Keratinocyte (primary cell): ENCODE measurements around the gene C19orf47.

Experiments used
- EZH2 ChIP-seq: IDR thresholded peaks from one replicate; pipeline ENCODE4 v1.6.1; 2012; ENCODE audit warnings: inconsistent platforms, mild to moderate bottlenecking, low read length, moderate library complexity
- TF ChIP-seq, protein P1 (sequence below), 3 experiments: IDR thresholded peaks in 1 of 3; conservative IDR thresholded peaks in 1 of 3; optimal IDR thresholded peaks in 1 of 3; 2 replicates in 2 of 3; 3 replicates in 1 of 3; pipeline versions ENCODE3 to v1.5.1; 2011; ENCODE audit warnings: low read length in 3 of 3, mild to moderate bottlenecking in 3 of 3, moderate library complexity in 2 of 3, control low read depth in 1 of 3, inconsistent platforms in 1 of 3; ENCODE audit not compliant: insufficient read depth in 2 of 3; ENCODE audit errors: extremely low read depth in 1 of 3

DNA sequence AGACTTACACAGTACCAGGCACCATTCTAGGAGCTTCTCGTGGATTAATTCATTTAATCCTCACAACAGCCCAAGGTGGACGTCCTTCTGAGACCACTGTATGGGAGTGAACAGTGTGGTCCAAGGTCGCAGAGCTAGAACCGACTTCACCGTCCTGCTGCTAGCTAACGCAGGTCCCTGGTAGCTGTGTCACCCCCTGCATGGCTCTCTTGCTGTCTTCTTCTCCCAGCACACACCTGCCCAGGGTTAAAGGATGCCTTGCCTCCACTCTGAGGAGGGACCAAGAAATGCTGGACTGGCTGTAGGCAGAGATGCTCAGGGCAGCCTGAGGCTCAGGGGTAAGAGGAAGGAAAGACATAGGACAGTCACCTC, 66.0 kb downstream of the C19orf47 start:
- TF ChIP-seq, protein P1, sequence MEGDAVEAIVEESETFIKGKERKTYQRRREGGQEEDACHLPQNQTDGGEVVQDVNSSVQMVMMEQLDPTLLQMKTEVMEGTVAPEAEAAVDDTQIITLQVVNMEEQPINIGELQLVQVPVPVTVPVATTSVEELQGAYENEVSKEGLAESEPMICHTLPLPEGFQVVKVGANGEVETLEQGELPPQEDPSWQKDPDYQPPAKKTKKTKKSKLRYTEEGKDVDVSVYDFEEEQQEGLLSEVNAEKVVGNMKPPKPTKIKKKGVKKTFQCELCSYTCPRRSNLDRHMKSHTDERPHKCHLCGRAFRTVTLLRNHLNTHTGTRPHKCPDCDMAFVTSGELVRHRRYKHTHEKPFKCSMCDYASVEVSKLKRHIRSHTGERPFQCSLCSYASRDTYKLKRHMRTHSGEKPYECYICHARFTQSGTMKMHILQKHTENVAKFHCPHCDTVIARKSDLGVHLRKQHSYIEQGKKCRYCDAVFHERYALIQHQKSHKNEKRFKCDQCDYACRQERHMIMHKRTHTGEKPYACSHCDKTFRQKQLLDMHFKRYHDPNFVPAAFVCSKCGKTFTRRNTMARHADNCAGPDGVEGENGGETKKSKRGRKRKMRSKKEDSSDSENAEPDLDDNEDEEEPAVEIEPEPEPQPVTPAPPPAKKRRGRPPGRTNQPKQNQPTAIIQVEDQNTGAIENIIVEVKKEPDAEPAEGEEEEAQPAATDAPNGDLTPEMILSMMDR (optimal IDR thresholded peaks at IDR 0.05 in 1 of 3, IDR thresholded peaks at IDR 0.05 in 1 of 3, conservative IDR thresholded peaks at IDR 0.05 in 1 of 3; ENCODE audit: extremely low read depth in 1 of 3, insufficient read depth in 2 of 3, low read length in 3 of 3) = no peak
- no peak for TF ChIP-seq EZH2
